BLaER1 treated with 17β-estradiol and CSF1 and Interleukin-3, amounts not matched to agents 10 nM and 100 nM (cell line): ENCODE results near the gene VPS8.

ENCODE experiments used
- H3K27ac ChIP-seq, 11 experiments: shearing (Covaris generic); formaldehyde crosslinking; 2 replicates each; pipeline ENCODE4 v1.8.1; 2022
- H3K27me3 ChIP-seq, 11 experiments: shearing (Covaris generic); formaldehyde crosslinking; 2 replicates each; pipeline ENCODE4 v1.8.1; 2022
- H3K36me3 ChIP-seq, 11 experiments: shearing (Covaris generic); formaldehyde crosslinking; 2 replicates each; pipeline ENCODE4 v1.8.1; 2022
- H3K4me1 ChIP-seq, 10 experiments: shearing (Covaris generic); formaldehyde crosslinking; 2 replicates each; pipeline ENCODE4 v1.8.1; 2022
- H3K4me2 ChIP-seq, 11 experiments: shearing (Covaris generic); formaldehyde crosslinking; 2 replicates each; pipeline ENCODE4 v1.8.1; 2022
- H3K4me3 ChIP-seq, 10 experiments: shearing (Covaris generic); formaldehyde crosslinking; 2 replicates each; pipeline ENCODE4 v1.8.1; 2022
- H3K9ac ChIP-seq, 11 experiments: shearing (Covaris generic); formaldehyde crosslinking; 2 replicates each; pipeline ENCODE4 v1.8.1; 2022
- H3K9me3 ChIP-seq, 11 experiments: shearing (Covaris generic); formaldehyde crosslinking; replicated peaks in 1 of 11; 2 replicates each; pipeline ENCODE4 v1.8.1; 2022
- H4K20me1 ChIP-seq, 11 experiments: shearing (Covaris generic); formaldehyde crosslinking; 2 replicates each; pipeline ENCODE4 v1.8.1; 2022
- Cebpa-rat ChIP-seq, 11 experiments: shearing (Covaris generic); IDR thresholded peaks; 2 replicates each; pipeline ENCODE4 v1.8.1; 2022

The VPS8 gene

DNA sequence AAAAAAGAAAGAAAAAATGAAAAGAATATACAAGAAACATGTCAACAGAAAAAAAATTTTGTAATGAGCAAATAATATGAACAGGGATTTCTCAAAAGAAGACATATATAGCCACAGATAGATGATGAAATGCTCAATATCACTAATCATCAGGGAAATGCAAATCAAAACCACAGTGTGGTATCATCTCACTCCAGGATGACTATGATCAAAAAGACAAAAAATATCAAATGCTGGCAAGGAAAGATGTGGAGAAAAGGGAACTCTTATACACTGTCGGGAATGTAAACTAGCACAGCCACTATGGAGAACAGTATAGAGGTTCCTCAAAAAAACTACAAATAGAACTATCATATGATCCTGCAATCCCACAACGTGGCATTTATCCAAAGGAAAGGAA lies 246.8 kb downstream of the VPS8 start:
- peak overlapping the region in 6 of 11 experiments; percentile 0 to 67 (median 36); a peak in 7 of 22 replicates for H3K4me2 ChIP-seq
- peaks cover 0 to 46% (median 15%) of the 10 kb centered on the region in 10 experiments; a peak in 13 of 20 replicates for H3K4me1 ChIP-seq
- H3K27me3 ChIP-seq = no peaks in the 10 kb centered on the region
- H3K4me3 ChIP-seq = no peak overlapping the region
- no peak for TF ChIP-seq Cebpa-rat (IDR thresholded peaks at IDR 0.05)
- peaks cover 22 to 41% (median 29%) of the 10 kb centered on the region in 11 experiments for H3K36me3 ChIP-seq
- peaks cover 40 to 81% (median 50%) of the 10 kb centered on the region in 11 experiments for H3K9me3 ChIP-seq
- no peak overlapping the region for H3K9ac ChIP-seq
- no peaks in the 10 kb centered on the region for H4K20me1 ChIP-seq
- H3K27ac ChIP-seq = peak overlapping the region in 1 of 11 experiments; percentile 45; a peak in 3 of 22 replicates

DNA sequence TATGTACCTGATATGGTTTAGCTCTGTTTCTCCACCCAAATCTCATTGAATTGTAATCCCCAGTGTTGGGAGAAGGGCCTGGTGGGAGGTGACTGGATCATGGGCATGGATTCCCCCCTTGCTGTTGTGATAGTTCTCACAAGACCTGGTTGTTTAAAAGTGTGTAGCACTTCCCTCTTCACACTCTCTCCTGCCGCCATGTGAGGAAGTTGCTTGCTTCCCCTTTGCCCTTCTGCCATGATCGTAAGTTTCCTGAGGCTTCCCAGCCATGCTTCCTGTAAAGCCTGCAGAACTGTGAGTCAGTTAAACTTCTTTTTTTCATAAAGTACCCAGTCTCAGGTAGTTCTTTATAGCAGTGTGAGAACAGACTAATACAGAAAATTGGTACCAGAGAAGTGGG lies 247.8 kb downstream of the VPS8 start:
- no peak for TF ChIP-seq Cebpa-rat (IDR thresholded peaks at IDR 0.05)
- Histone ChIP-seq H3K9ac (no peak overlapping the region), H3K4me1 (peaks cover 0 to 46% (median 15%) of the 10 kb centered on the region in 10 experiments; a peak in 13 of 20 replicates), H3K9me3 (peaks cover 40 to 73% (median 50%) of the 10 kb centered on the region in 11 experiments), H3K27ac (peak overlapping the region in 4 of 11 experiments; percentile 30 to 45 (median 38); a peak in 5 of 22 replicates), H3K4me2 (peak overlapping the region in 6 of 11 experiments; percentile 5 to 67 (median 40); a peak in 8 of 22 replicates), H3K36me3 (peaks cover 12 to 32% (median 20%) of the 10 kb centered on the region in 11 experiments; a peak in 21 of 22 replicates), H3K4me3 (no peak overlapping the region), H4K20me1 (no peaks in the 10 kb centered on the region), H3K27me3 (no peaks in the 10 kb centered on the region)

DNA sequence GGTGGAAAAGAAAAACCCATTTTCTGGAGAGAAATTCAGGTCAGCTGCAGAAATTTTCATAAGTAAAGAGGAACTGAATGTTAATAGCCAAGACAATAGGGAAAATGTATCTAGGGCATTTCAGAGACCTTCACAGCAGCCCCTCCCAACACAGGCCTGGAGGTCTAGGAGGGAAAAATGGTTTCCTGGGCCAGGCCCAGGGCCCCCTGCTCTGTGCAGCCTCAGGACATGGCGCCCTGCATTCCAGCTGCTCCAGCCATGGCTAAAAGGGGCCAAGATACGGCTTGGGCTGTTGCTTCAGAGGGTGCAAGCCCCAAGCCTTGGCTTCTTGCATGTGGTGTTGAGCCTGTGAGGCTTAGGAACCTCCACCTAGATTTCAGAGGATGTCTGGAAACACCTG lies 248.7 kb downstream of the VPS8 start:
- H3K27me3 ChIP-seq = no peaks in the 10 kb centered on the region
- H3K4me3 ChIP-seq = peak overlapping the region in 2 of 10 experiments; percentile 18 to 28; a peak in 3 of 20 replicates
- peak overlapping the region in 2 of 11 experiments; percentile 63 to 67; a peak in 4 of 22 replicates for H3K4me2 ChIP-seq
- H3K4me1 ChIP-seq = peaks cover 0 to 46% (median 15%) of the 10 kb centered on the region in 10 experiments; a peak in 13 of 20 replicates
- peaks cover 40 to 64% (median 46%) of the 10 kb centered on the region in 11 experiments for H3K9me3 ChIP-seq
- peaks cover 7 to 23% (median 12%) of the 10 kb centered on the region in 11 experiments; a peak in 20 of 22 replicates for H3K36me3 ChIP-seq
- no peak overlapping the region for H3K9ac ChIP-seq
- peak overlapping the region in 1 of 11 experiments; percentile 45; a peak in 3 of 22 replicates for H3K27ac ChIP-seq
- TF ChIP-seq Cebpa-rat (IDR thresholded peaks at IDR 0.05) = no peak
- no peaks in the 10 kb centered on the region for H4K20me1 ChIP-seq

DNA sequence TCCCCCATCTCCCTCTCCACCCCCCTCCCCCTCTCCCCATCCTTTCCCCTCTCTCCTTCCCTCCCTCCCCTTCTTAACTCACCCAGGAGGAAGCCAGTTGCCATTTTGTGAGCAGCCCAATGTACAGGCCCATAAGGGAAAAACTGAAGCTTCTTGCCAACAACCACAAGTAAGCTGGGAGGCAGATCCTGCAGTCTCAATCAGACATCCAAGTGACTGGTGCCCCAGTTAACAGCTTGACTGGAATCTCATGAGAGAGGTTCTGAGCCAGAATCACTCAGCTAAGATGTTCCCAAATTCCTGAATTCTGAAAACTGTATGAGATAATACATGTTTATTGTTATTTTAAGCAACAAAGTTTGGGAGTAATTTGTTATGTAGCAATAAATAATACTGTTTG lies 250.2 kb downstream of the VPS8 start:
- Histone ChIP-seq H3K27me3 (no peaks in the 10 kb centered on the region), H3K27ac (no peak overlapping the region), H3K9me3 (peaks cover 34 to 55% (median 35%) of the 10 kb centered on the region in 11 experiments), H3K36me3 (peaks cover 0 to 14% (median 6%) of the 10 kb centered on the region in 11 experiments; a peak in 6 of 22 replicates), H3K9ac (no peak overlapping the region), H4K20me1 (no peaks in the 10 kb centered on the region), H3K4me1 (peaks cover 0 to 38% (median 15%) of the 10 kb centered on the region in 10 experiments; a peak in 13 of 20 replicates), H3K4me2 (no peak overlapping the region), H3K4me3 (no peak overlapping the region)
- no peak for TF ChIP-seq Cebpa-rat (IDR thresholded peaks at IDR 0.05)

DNA sequence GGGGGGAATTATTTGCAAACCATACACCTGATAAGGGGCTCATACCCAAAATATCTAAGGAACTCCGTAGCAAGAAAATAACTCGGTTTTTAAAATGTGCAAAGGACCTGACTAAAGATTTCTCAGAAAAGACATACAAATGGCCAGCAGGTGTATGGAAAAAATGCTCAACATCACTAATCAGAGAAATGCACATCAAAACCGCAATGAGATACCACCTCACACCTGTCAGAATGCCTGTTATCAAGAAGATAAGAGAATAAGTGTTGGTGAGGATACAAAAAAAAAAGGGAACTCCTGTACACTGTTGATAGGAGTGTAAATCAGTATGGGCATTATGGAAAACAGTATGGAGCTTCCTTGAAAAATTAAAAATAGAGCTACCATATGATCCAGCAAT lies 251.5 kb downstream of the VPS8 start:
- Histone ChIP-seq H3K36me3 (peaks cover 0 to 7% (median 0%) of the 10 kb centered on the region in 11 experiments; a peak in 3 of 22 replicates), H3K27me3 (no peaks in the 10 kb centered on the region), H3K4me2 (no peak overlapping the region), H4K20me1 (no peaks in the 10 kb centered on the region), H3K4me3 (no peak overlapping the region), H3K9me3 (peaks cover 21 to 43% (median 23%) of the 10 kb centered on the region in 11 experiments), H3K9ac (no peak overlapping the region), H3K27ac (no peak overlapping the region), H3K4me1 (peaks cover 0 to 29% (median 14%) of the 10 kb centered on the region in 10 experiments; a peak in 13 of 20 replicates)
- TF ChIP-seq Cebpa-rat (IDR thresholded peaks at IDR 0.05) = no peak

DNA sequence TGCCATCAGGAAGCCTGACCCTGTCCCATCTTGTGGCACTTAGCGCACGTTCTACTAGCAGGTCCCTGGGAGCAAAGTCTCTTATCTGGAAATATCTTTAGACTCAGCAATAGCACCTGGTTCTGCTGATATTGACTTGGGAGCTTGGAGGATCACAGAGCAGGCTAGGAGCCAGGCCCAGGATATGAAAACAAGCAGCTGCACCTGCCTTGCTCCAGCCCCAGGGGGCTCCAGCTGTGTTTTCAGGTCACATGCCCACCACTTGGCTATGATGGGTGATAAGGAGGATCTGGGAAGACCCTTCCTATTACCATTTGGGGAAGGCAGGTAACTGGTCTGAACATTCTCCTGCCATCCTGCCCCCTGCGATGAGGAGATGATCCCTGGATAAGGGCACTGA lies 253.1 kb downstream of the VPS8 start:
- Histone ChIP-seq H3K4me3 (no peak overlapping the region), H3K9me3 (peaks cover 16 to 28% (median 17%) of the 10 kb centered on the region in 11 experiments), H3K36me3 (peaks cover 0 to 7% (median 0%) of the 10 kb centered on the region in 11 experiments; a peak in 3 of 22 replicates), H3K27ac (no peak overlapping the region), H3K9ac (no peak overlapping the region), H4K20me1 (no peaks in the 10 kb centered on the region), H3K27me3 (no peaks in the 10 kb centered on the region), H3K4me1 (peaks cover 0 to 13% (median under 1%) of the 10 kb centered on the region in 10 experiments; a peak in 8 of 20 replicates), H3K4me2 (no peak overlapping the region)
- no peak for TF ChIP-seq Cebpa-rat (IDR thresholded peaks at IDR 0.05)

DNA sequence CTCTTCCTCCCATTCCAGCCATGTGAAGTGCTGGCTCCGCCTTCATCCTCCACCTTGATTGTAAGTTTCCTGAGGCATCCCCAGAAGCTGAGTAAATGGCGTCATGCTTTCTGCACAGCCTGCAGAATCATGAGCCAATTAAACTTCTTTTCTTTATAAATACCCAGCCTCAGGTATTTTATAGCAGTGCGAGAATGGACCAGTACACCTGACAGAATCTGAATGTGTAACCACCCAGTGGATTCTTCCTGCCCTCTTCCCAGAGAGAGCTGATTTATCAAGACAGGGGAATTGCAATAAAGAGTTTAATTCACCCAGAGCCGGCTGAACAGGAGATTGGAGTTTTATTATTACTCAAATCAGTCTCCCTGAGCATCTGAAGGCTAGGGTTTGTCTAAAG lies 254.3 kb downstream of the VPS8 start:
- 0 out of 22 replicates have a peak, but pooled peaks cover 0 to 1% (median 0%) of the 10 kb centered on the region in 11 experiments for H3K36me3 ChIP-seq
- H3K27me3 ChIP-seq = no peaks in the 10 kb centered on the region
- peaks cover 0 to under 1% (median 0%) of the 10 kb centered on the region in 10 experiments; a peak in 1 of 20 replicates for H3K4me1 ChIP-seq
- peaks cover 4 to 16% (median 5%) of the 10 kb centered on the region in 11 experiments for H3K9me3 ChIP-seq
- H3K4me3 ChIP-seq = no peak overlapping the region
- TF ChIP-seq Cebpa-rat (IDR thresholded peaks at IDR 0.05) = no peak
- no peak overlapping the region for H3K4me2 ChIP-seq
- H3K9ac ChIP-seq = no peak overlapping the region
- no peak overlapping the region for H3K27ac ChIP-seq
- H4K20me1 ChIP-seq = no peaks in the 10 kb centered on the region

DNA sequence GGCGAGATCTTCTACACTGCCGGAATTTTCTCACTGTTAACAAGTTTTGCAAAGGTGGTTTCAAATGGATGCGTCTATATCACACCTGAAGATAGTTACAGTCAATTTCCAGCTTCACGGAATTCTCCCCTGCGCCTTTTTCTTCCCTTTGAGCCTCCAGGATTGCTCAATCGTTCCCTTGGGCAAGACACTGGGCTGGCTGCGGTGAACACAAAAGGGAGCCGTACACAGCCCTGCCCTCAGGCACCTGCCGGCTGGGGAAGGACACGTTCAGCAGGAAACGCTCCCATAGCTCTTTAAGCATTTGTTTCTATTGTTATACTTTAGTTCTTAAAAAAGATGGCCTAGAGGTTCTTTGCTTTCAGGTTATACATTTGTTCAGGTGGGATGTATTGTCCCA lies 255.2 kb downstream of the VPS8 start:
- Histone ChIP-seq H3K36me3 (no peaks in the 10 kb centered on the region), H3K4me1 (no peaks in the 10 kb centered on the region), H3K27ac (no peak overlapping the region)

DNA sequence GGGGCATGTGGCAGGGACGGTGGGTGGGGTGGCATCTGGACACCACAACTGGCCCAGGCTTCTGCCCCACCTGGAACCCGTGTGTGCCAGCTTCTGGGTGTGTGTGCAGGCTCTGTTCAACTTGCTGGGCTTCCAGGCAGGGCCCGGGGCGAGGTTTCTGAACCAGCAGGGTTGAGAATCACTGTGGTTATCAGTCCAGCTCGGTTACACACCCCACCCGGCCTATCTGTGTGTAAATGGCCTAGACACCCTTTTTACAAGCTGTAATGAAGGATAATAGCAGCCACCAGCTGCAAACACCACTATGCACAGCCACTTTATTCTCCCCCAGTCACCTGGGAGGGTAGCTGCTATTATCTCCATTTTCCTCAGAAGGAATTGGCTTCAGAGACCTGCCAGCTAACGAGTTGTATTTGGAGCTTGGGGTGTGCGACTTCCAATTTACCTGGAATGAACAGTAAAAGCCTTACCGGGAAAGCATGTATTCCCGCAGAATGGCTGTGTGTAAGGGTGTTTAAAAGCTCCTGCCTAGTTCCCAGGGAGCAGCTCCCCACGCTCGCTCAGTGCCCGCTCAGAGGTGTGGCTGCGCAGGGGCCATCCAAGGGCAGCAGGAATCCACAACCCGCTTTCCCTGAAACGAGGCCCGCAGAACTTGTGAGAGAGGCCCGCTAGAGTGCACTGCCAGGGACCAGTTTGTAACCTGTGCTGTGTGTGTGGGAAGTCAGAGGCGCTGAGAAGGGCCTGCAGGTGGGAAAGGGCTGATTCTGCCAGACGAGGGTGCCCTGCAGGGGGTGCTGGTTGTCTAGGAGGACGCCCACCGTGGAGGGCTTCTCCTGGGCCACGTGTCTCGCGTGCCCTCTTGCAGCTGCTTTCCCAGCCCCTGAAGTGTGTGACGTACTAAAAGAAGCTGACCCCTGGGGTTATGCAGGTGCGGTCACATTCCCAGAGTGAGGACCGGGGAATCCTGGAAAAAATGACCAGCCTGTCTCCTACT lies 257.4 kb downstream of the VPS8 start:
- no peaks in the 10 kb centered on the region for H3K9me3 ChIP-seq
- no peaks in the 10 kb centered on the region for H3K4me1 ChIP-seq
- no peak overlapping the region for H3K27ac ChIP-seq
- no peak overlapping the region for H3K4me2 ChIP-seq
- no peaks in the 10 kb centered on the region for H3K27me3 ChIP-seq
- TF ChIP-seq Cebpa-rat (IDR thresholded peaks at IDR 0.05) = no peak
- H3K36me3 ChIP-seq = no peaks in the 10 kb centered on the region
- H3K4me3 ChIP-seq = no peak overlapping the region
- H3K9ac ChIP-seq = no peak overlapping the region
- H4K20me1 ChIP-seq = no peaks in the 10 kb centered on the region

More for the DNA sequence above, 255.2 kb downstream of the VPS8 start:
- Histone ChIP-seq H4K20me1 (no peaks in the 10 kb centered on the region), H3K4me2 (no peak overlapping the region), H3K9me3 (peaks cover 0 to 9% (median 0%) of the 10 kb centered on the region in 11 experiments; a peak in 1 of 22 replicates), H3K27me3 (no peaks in the 10 kb centered on the region), H3K4me3 (no peak overlapping the region), H3K9ac (no peak overlapping the region)
- no peak for TF ChIP-seq Cebpa-rat (IDR thresholded peaks at IDR 0.05)
